ENCODE measurements around the gene REV1.

DNA sequence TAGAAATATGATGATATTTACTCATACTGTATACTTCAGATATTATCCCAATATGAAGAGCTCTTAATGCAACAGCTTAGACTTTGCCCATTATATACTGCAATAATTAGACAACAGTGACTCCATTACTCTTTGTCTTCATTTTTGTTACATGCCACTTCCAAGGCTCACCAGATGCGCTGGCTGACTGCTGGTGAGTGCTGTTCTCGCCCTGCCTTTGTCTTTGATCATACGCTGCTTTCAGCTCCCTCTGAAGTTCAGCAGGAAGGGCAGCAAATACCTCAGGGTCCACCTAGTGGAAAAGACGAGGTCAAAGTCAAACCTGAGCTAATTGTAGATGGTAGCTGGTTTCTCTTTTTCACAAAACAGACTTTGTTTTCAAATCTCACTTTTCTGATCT, 86.3 kb downstream of the REV1 start:
- TF ChIP-seq KDM1A (IDR thresholded peaks at IDR 0.05; ENCODE audit: borderline replicate concordance, low read length) (no peak), POLR2A (IDR thresholded peaks at IDR 0.05; ENCODE audit: control extremely low read depth in 1 of 2, low read depth in 2 of 2, low read length in 2 of 2) (no peak), CHD1 (IDR thresholded peaks at IDR 0.05; ENCODE audit: low read depth, low read length) (no peak), GTF2F1 (IDR thresholded peaks at IDR 0.05; ENCODE audit: borderline replicate concordance, low read depth, low read length) (no peak), CEBPB (IDR thresholded peaks at IDR 0.05; ENCODE audit: low read depth, low read length) (no peak), JUND (IDR thresholded peaks at IDR 0.05; ENCODE audit: low read length) (no peak), ZNF274 (IDR thresholded peaks at IDR 0.05; ENCODE audit: borderline replicate concordance, extremely low read depth, low read length) (no peak), POLR2AphosphoS5 (IDR thresholded peaks at IDR 0.05; ENCODE audit: low read depth, low read length) (peak; percentile 57; the same call in 1 of the 2 replicates), TAF1 (IDR thresholded peaks at IDR 0.05; ENCODE audit: low read depth, low read length) (no peak), PHF8 (conservative IDR thresholded peaks at IDR 0.05; ENCODE audit: low read depth, low read length) (no peak)
- TF ChIP-seq, protein P1, sequence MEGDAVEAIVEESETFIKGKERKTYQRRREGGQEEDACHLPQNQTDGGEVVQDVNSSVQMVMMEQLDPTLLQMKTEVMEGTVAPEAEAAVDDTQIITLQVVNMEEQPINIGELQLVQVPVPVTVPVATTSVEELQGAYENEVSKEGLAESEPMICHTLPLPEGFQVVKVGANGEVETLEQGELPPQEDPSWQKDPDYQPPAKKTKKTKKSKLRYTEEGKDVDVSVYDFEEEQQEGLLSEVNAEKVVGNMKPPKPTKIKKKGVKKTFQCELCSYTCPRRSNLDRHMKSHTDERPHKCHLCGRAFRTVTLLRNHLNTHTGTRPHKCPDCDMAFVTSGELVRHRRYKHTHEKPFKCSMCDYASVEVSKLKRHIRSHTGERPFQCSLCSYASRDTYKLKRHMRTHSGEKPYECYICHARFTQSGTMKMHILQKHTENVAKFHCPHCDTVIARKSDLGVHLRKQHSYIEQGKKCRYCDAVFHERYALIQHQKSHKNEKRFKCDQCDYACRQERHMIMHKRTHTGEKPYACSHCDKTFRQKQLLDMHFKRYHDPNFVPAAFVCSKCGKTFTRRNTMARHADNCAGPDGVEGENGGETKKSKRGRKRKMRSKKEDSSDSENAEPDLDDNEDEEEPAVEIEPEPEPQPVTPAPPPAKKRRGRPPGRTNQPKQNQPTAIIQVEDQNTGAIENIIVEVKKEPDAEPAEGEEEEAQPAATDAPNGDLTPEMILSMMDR (IDR thresholded peaks at IDR 0.05; ENCODE audit: control extremely low read depth in 1 of 3, insufficient read depth in 1 of 3, low read depth in 1 of 3, low read length in 3 of 3) = peak; percentile 1 to 53 (median 34); a peak in 3 of 4 replicates
- TF ChIP-seq, protein P2, sequence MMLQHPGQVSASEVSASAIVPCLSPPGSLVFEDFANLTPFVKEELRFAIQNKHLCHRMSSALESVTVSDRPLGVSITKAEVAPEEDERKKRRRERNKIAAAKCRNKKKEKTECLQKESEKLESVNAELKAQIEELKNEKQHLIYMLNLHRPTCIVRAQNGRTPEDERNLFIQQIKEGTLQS (IDR thresholded peaks at IDR 0.05; ENCODE audit: insufficient read depth, low read depth, low read length) = no peak
- TF ChIP-seq, protein P3, sequence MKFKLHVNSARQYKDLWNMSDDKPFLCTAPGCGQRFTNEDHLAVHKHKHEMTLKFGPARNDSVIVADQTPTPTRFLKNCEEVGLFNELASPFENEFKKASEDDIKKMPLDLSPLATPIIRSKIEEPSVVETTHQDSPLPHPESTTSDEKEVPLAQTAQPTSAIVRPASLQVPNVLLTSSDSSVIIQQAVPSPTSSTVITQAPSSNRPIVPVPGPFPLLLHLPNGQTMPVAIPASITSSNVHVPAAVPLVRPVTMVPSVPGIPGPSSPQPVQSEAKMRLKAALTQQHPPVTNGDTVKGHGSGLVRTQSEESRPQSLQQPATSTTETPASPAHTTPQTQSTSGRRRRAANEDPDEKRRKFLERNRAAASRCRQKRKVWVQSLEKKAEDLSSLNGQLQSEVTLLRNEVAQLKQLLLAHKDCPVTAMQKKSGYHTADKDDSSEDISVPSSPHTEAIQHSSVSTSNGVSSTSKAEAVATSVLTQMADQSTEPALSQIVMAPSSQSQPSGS (IDR thresholded peaks at IDR 0.05; ENCODE audit: low read length) = no peak

Measured in H1 (cell line).